SK-N-SH (cell line): Measurements from ENCODE around the gene ABHD4. TPM values are rescaled to one million over a fixed set of nuclear protein-coding genes. Genes with fewer than 3 reads are reported as not detected.

Source experiments
- polyA plus RNA-seq, 3 experiments: library from polyadenylated mRNA; depleted of rRNA; stranded (reverse); fragments of >200 nt; gene quantifications; 2 replicates each; pipeline ENCODE4 v1.2.3, GENCODE V29; 2012

Gene ABHD4
- polyA plus RNA-seq, 1 of the 3 experiments (the other 2 are of a cell fraction): 15.0 TPM

Other genes starting within 250 kb of the ABHD4 start
- 406 and 478 TPM in 2 replicates for gene DAD1, start 9.1 kb upstream of the ABHD4 start, polyA plus RNA-seq (2012; rRNA removed)
- not detected in 2 replicates for gene OR6J1, start 46.1 kb downstream of the ABHD4 start, polyA plus RNA-seq (2012; rRNA removed)
- gene OXA1L, start 168.4 kb downstream of the ABHD4 start, polyA plus RNA-seq (2012; rRNA removed): 119 and 133 TPM in 2 replicates
- 0.19 and 0.30 TPM in 2 replicates for gene SLC7A7, start 217.1 kb downstream of the ABHD4 start, polyA plus RNA-seq (2012; rRNA removed)
- 80.8 and 116 TPM in 2 replicates for gene MRPL52, start 231.6 kb downstream of the ABHD4 start, polyA plus RNA-seq (2012; rRNA removed)
- gene MMP14, start 238.3 kb downstream of the ABHD4 start, polyA plus RNA-seq (2012; rRNA removed): 139 and 142 TPM in 2 replicates